NCI-H2227 treated with DMSO at 0.1 percent for 48 hours (cell line): Measurements from ENCODE around the gene SBK2.
"Not testable (repeated sequence)": the region's sequence is repeated elsewhere in the genome, so short reads cannot be mapped to it uniquely, and the experiment has no call there.

Source experiments
- DNase-seq: peaks from one replicate; lab custom pipeline; 2025; lab: John Stamatoyannopoulos, UW

Gene SBK2

GRCh38 chr19:55500368-55500952, 36.5 kb downstream of the SBK2 start:
- DNase-seq, result no peak

GRCh38 chr19:55498246-55498840, 38.6 kb downstream of the SBK2 start:
- peak; percentile 84 for DNase-seq

DNA sequence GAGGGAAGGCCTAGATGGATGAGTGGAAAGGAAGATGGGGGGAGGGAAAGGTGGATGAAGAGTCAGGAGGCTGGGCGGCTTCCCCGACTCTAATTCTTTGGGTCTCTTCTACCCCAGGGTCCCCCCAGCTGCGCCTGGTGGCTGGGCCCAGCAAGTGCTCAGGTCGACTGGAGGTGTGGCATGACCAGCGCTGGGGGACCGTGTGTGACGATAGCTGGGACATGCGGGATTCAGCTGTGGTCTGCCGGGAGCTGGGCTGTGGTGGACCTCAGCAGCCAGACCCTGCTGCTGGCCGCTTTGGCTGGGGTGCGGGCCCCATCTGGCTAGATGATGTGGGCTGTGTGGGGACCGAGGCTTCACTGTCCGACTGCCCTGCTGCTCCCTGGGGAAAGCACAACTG, 39.2 kb downstream of the SBK2 start:
- no peak for DNase-seq

DNA sequence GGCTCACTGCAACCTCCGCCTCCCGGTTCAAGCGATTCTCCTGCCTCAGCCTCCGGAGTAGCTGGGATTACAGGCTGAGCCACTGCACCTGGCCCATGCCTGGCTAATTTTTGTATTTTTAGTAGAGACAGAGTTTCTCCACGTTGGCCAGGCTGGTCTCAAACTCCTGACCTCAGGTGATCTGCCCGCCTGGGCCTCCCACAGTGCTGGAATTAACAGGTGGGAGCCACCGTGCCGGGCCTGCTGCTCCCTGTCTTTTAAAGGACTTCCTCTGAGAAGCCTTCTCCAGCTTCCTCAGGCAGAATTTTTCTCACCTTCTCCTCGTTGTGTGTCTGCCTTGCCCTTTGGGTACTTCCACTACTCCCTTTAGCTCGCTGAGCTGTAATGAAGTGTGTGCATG, 40.1 kb downstream of the SBK2 start:
- DNase-seq, result not testable (repeated sequence)

- peak; percentile 24 for DNase-seq
These were observed 41.1 kb downstream of the SBK2 start for GRCh38 chr19:55495646-55496349.

DNA sequence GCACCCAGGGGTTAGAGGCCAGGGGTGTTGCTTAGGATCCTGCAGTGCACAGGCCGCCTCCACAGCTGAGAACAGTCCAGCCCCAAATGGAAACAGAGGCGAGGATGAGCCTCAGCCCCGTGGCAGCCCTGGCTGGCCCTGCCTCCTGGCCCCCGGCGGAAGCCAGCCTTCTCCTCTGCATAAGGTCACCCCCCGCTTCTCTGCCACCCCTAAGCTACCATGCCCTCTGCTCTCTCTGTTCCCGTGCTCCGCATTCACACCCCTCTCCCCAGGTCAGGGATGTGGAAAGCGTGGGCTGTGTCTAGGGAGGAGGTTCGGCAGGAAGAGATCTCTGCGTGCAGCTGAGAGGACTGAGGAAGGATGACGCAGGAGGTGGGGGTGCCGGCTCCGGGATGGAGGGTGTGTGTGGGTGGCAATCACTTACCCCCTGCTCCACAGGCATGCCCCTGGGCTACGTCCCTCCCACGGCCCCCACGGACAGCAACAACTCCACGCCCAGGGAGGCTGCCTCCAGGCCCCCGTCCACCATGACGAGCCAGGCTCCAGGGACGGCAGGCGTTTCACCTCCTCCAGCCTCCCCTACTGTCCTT, 42.7 kb downstream of the SBK2 start:
- DNase-seq, result no peak

GRCh38 chr19:55493645-55494171, 43.2 kb downstream of the SBK2 start:
- no peak for DNase-seq

DNA sequence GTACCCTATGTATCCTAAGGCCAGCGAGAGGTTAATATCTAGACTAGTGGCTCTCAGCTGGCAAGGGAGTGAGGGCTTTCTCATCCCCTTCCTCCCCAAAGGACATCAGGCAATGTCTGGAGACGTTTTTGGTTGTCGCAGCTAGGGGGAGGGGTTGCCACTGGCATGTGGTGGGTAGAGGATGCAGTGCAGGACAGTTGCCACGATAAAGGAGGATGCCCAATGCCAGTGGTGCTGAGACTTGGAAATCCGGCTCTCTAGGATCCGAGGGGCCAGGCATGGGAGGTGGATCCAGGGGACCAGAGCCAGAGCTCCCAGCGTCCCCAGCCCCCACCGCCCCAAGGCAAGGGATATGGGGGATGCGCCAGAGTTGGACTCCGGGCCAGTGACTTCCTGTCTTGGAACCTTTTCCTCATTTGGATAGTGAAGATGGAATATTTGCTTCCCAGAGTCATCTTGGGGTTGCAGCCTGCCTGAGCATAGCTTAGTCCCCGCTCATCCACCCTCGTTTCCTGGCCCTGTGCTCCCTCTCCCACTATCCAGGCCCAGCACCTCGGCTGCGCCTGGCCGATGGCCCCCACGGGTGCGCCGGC, 43.8 kb downstream of the SBK2 start:
- no peak for DNase-seq

GRCh38 chr19:55492362-55492944, 44.5 kb downstream of the SBK2 start:
- DNase-seq, result no peak

GRCh38 chr19:55491546-55492360, 45.2 kb downstream of the SBK2 start:
- DNase-seq, result no peak

DNA sequence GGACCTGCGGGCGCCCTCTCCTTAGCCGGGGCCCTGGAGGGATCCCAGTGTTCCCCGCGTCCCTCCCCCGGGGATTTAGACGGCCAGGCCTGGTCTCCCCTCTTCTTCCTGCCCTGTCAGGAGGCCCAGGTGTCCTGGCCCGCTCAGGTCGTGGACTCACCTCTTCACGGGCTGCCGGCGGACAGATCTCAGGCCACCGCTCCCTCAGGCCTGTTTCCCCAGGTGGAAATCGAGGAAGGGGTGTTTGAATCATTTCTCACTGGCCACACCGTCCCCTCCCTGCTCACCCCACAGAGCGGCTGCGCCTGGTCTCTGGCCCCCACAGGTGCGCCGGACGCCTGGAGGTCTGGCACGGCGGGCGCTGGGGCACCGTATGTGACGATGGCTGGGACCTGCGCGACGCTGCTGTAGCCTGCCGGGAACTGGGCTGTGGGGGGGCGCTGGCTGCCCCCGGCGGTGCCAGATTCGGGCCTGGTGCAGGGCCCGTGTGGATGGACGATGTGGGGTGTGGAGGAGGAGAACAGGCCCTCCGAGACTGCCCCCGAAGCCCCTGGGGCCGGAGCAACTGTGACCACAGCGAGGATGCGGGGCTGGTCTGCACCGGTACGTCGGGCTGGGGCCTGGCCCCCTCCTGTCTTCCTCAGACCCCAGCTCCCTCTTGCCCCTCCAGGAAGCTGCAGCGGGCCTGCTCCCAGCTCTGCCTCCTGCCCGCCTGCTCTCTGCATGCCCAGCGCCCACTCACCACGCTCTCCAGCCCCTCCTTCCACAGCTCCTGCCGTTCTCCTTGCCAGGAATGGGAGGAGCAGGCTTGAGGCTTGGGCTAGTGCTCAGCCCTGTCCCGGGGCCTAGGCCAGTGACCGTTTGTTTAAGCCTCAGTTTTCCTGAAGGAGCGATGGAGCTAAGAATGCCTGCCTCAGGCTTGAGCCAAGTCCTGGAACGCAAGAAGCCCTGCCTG, 46.2 kb downstream of the SBK2 start:
- DNase-seq, result no peak

DNA sequence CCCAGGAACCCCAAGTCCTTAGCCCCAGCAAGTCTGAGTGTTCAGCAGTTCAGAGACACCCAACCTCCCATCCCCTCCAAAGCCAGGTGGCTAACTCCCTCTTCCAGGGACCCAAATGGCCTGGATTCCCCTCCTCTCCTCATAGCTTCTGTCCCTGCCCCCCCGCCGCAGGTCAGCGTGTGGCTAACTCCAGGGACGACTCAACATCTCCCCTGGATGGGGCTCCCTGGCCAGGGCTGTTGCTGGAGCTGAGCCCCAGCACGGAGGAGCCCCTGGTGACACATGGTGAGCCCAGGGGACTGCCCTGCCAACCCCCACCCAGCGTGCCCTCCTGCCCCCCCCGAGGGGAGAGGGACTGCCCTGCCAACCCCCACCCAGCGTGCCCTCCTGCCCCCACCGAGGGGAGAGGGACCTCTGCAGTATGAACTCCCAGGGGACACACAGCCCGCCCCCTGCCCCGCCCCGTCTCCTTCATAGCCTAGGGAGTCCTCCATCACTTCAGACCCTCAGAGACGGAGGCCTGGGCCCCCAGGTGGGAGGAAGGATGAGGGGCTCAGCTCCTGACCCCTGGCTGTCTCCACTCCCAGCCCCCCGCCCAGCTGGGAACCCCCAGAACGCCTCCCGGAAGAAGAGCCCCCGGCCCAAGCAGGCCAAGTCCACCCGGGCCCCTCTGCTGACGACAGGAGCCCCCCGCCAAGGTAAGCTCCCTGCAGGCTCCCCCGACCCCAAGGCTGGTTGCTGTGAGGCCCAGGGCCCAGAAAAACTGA, 47.0 kb downstream of the SBK2 start:
- no peak for DNase-seq

DNA sequence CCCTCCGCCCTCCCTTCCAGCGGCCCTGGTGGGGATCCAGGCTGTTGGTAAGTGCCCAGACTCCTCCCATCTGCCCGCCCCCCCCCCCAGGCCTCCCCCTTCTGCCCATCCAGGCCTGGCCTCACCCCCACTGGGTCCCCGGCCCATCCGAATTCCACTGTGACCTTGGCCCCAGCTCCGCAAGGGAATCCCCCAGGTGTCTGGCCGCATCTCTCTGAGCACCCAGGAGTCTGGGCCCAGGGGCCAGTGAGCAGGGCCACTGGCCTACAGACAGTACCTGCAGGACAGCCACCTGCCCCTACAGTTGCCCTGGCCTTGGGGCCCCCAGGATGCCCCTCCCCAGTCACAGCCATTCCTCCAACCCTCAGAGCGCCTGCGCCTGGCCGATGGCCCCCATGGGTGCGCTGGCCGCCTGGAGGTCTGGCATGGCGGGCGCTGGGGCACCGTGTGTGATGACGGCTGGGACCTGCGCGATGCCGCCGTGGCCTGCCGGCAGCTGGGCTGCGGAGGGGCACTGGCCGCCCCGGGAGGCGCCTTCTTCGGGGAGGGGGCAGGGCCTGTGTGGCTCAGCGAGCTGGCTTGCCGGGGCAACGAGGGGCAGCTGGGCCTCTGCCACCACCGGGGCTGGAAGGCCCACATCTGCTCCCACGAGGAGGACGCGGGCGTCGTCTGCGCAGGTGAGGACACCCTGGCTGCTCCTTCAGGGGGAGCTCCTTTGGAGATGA, 47.8 kb downstream of the SBK2 start:
- no peak for DNase-seq

DNA sequence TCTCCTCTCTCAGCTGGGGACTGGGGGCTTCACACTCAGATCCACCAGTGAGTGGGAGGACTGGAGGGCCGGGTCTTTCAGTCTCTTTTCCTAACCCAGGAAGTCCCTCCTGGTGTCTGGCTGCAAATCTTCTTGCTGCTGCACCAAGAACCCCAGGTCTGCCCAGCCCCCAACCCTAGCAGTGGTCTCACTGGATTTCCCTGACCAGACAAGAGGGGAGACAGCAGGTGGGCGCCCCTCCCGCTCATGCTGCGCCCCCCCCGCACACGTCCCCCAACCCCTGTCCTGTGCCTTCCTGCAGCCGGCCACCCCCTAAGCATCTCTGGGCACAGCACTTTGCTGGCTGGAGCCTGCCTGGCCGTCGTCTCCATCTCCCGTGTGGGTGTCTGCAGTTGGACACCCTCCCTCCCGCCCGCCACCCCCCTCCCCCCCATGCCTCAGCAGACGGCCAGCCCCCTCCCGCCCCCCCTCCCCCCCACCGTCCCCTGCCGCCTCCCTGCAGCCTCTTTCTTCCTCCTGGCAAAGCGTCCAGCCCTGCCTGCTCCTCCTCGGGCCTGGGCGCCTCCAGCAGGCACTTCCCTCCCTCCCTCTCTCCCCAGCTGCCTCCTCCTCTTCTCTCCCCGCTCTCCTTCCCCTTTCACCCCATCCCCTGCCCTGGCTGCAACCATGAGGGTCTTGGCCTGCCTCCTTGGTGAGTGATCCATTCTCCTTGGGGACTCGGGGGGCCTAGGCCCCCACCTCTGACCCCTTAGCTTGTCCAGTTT, 48.8 kb downstream of the SBK2 start, which contains the start of gene SSC5D:
Gene SSC5D (plus strand): TSS at position 513 of the 764 bp plus-strand sequence. CDS start 154 bp downstream, at position 667.
- DNase-seq, result peak; percentile 72

DNA sequence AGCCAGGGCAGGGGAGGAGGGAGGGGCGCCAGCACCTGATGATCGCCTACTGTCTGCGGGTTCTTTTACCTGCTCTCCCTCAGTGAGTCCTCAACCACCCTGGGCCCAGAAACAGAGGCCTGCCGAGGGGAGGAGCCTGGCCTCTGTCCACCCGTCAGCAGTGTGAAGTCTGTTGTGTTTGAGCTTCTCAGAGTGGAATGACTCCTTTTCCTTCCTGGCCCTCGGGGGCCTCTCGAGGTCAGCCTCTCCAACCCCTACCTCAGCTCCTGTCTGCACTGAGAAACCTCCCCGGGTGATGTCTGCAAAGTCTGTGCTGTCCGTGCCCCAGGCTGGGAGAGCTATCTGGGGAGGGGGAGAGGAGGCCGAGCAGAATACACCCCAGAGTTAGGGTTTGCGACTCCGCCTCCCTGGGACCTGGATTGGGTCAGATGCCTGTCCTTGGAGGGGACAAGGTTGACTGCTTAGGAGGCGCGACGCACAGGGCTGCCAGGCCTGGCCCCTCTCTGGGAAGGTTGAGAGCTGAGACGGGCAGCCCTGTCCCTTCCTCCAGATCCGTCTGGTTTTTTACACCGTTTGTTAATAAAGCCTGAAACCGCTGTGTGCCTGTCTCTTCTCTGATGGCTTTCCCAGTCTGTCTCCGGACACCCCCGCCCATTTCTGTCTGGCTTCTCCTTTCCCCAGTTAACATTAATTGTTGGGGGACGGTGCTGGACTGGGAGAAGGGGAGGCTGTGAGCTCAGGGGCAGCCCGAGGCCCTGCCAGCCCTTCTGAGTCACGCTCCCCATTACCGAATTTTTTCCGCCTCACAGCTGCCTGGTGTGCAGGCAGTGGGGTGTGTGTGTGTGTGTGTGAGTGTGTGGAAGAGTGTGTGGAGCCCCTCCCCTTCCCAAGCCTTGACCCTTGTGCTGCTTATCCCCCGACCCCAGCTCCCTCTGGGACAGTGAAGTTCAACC, 49.7 kb downstream of the SBK2 start:
- DNase-seq, result peak; percentile 94
